ENCODE data around the gene PTBP1. TPM values are rescaled to one million over a fixed set of nuclear protein-coding genes. Genes with fewer than 3 reads are reported as not detected.

The PTBP1 gene
- total and polyA plus RNA-seq, 9 of the 15 experiments (the other 6 are each of a cell fraction or from before 2014, with no cell fraction given): 14.0 to 759 (median 234) TPM

GRCh38 chr19:823565-824121, 26.4 kb downstream of the PTBP1 start (continued):
- no peak for TF ChIP-seq SPI1 (IDR thresholded peaks at IDR 0.05; ENCODE audit: borderline replicate concordance, low read depth, low read length)
- TF ChIP-seq ZBTB2 (IDR thresholded peaks at IDR 0.05): peak; percentile 54; the same call in 1 of the 2 replicates
- TF ChIP-seq PHF8 (IDR thresholded peaks at IDR 0.05; ENCODE audit: borderline replicate concordance, low read length): peak; percentile 55; the same call in 1 of the 2 replicates
- TF ChIP-seq ZEB2 (IDR thresholded peaks at IDR 0.05): 0 out of 2 replicates have a peak, but pooled peaks have one; percentile 40
- no peak for TF ChIP-seq CHAMP1 (IDR thresholded peaks at IDR 0.05)
- TF ChIP-seq RBM34 (IDR thresholded peaks at IDR 0.05; ENCODE audit: borderline replicate concordance, insufficient read depth, low read length): no peak
- TF ChIP-seq FOSL1 (tag; conservative IDR thresholded peaks at IDR 0.05): no peak
- TF ChIP-seq REST (IDR thresholded peaks at IDR 0.05; ENCODE audit: borderline replicate concordance): no peak
- 0 out of 2 replicates have a peak, but pooled peaks have one; percentile 35 for TF ChIP-seq REST (CRISPR knock-in tag; IDR thresholded peaks at IDR 0.05; ENCODE audit: low read depth)
- TF ChIP-seq TCF3 (CRISPR knock-in tag; IDR thresholded peaks at IDR 0.05): peak; percentile 49
- no peak for TF ChIP-seq MAFK (IDR thresholded peaks at IDR 0.05; ENCODE audit: low read length)
- peak; percentile 28 for TF ChIP-seq NEUROD1 (IDR thresholded peaks at IDR 0.05; ENCODE audit: borderline replicate concordance, low read depth, low read length, partially characterized antibody)
- TF ChIP-seq DACH1 (IDR thresholded peaks at IDR 0.05; ENCODE audit: partially characterized antibody): no peak
- TF ChIP-seq ZNF274 (IDR thresholded peaks at IDR 0.05; ENCODE audit: borderline replicate concordance, low read depth, low read length): no peak

All from K562 (cell line).